ENCODE results near the gene DELE1. TPM values are rescaled to one million over a fixed set of nuclear protein-coding genes. Genes with fewer than 3 reads are reported as not detected.
"Not testable (repeated sequence)": the region's sequence is repeated elsewhere in the genome, so short reads cannot be mapped to it uniquely, and the experiment has no call there.

DELE1 gene
- total and polyA plus RNA-seq, 8 donors, result 27.7 to 45.6 (median 34.2) TPM

DNA sequence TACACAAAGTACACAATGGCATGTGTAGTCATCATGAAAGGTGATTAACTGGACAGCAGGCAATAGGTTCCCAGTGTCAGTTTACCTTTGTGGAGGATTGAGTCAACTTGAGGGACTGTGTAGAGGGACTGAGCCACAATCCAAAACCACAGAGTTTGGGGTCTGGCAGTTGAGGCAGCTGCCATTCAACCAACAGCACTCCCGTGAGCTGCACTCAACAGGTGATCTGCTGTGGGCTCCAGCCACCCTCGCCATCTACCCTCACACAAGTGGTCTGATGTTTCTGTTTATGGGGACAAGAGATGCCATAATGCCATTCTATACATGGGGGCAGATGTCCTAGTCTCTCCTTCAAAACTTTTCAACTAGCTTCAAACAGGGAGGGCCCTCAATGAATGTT, 2.9 kb upstream of the DELE1 start:
- intact Hi-C loops (cut with DNase I), result no loop called here
- Histone ChIP-seq H3K27ac (no peak overlapping the region), H3K9me3 (no peaks in the 10 kb centered on the region), H3K4me3 (no peak overlapping the region), H3K4me1 (peaks cover 0 to 6% (median 5%) of the 10 kb centered on the region in 3 donors), H3K36me3 (no peaks in the 10 kb centered on the region), H3K27me3 (no peaks in the 10 kb centered on the region)
- FAIRE-seq, result no peak
- TF ChIP-seq, protein P1, sequence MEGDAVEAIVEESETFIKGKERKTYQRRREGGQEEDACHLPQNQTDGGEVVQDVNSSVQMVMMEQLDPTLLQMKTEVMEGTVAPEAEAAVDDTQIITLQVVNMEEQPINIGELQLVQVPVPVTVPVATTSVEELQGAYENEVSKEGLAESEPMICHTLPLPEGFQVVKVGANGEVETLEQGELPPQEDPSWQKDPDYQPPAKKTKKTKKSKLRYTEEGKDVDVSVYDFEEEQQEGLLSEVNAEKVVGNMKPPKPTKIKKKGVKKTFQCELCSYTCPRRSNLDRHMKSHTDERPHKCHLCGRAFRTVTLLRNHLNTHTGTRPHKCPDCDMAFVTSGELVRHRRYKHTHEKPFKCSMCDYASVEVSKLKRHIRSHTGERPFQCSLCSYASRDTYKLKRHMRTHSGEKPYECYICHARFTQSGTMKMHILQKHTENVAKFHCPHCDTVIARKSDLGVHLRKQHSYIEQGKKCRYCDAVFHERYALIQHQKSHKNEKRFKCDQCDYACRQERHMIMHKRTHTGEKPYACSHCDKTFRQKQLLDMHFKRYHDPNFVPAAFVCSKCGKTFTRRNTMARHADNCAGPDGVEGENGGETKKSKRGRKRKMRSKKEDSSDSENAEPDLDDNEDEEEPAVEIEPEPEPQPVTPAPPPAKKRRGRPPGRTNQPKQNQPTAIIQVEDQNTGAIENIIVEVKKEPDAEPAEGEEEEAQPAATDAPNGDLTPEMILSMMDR (IDR thresholded peaks at IDR 0.05), result no peak
- no peak for ATAC-seq
- WGBS, 2 donors, result 87 to 91% methylated on average over 2 of the region's 2 CpGs
- no peak for DNase-seq

DNA sequence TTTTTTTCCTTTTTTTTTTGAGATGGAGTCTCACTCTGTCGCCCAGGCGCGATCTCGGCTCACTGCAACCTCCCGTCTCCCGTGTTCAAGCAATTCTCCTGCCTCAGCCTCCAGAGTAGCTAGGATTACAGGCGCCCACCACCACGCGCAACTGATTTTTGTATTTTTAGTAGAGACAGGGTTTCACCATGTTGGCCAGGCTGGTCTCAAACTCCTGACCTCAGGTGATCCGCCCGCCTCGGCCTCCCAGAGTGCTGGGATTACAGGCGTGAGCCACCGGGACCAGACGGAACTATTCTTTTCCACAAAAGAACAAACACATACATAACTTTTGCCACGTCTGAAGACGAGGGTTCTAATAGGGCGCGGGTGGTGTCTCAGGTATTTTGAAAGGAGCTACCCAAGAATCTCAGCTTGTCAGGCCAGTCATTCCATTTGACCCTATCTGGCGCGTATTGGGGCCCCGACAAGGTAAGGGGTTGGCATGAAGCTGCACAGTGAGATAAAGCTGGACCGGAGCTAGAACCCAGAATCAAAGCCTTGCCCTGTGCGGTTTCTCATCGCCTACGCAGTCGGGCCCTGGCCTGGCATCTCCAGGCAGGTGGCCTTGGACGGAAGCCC, 734 bp upstream of the DELE1 start:
- H3K4me1 ChIP-seq; ATAC-seq; intact Hi-C loops (cut with DNase I); FAIRE-seq; H3K27me3 ChIP-seq; H3K9me3 ChIP-seq: not testable (repeated sequence)
- peaks cover 0 to 11% (median 0%) of the 10 kb centered on the region in 3 donors for H3K36me3 ChIP-seq
- H3K27ac ChIP-seq, result peak overlapping the region; percentile 88 to 98 (median 92)
- WGBS, 2 donors, result 54 to 56% methylated on average over 28 of the region's 28 CpGs
- peak overlapping the region; percentile 42 to 70 (median 64) for H3K4me3 ChIP-seq
- DNase-seq, result peak in 1 of 6 donors; percentile 7

DNA sequence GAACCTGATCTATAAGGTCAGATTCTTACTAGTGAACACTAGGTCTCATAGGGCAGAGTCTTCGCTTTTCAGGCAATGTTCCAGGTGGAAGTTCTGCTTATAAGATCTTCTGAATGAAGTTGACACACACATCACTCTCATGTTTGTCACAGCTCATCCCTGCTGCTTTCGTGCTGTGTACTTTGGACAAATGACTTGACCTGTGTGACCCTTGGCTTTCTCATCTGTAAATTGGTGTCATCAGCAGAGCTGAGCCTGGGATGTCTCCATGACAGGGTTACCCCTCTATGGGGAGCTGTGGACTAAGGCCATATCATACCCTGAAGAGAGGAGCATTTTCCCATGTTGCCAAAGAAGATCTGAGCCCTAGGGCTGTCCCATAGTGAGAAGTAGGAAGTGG, 2.8 kb downstream of the DELE1 start:
- intact Hi-C loops (cut with DNase I), result no loop called here
- Histone ChIP-seq H3K27me3 (no peaks in the 10 kb centered on the region), H3K36me3 (peaks cover 0 to 44% (median 22%) of the 10 kb centered on the region in 3 donors), H3K4me1 (peaks cover 0 to 6% (median 5%) of the 10 kb centered on the region in 3 donors), H3K4me3 (no peak overlapping the region), H3K27ac (no peak overlapping the region), H3K9me3 (no peaks in the 10 kb centered on the region)
- ATAC-seq (no peak), FAIRE-seq (no peak), DNase-seq (no peak)
- 81 to 87% methylated on average over 2 of the region's 2 CpGs for WGBS, 2 donors
- TF ChIP-seq, protein P1 (IDR thresholded peaks at IDR 0.05), result no peak

DNA sequence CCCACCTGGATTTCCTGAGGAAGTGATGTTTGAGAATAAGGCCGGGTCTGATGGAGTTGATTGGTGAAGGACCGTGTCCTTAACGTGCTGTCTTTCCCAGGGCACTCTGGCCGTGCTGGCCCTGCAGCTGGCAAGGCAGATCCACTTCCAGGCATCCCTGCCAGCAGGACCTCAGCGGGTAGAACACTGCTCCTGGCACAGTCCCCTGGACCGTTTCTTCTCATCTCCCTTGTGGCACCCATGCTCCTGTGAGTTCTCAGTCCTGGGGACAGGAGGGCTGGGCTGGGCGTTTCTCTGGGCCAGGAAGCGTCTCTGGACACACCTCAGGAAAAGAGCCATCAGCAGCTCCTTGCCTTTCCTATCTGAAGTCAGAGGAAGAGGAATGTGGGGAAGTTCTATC, 4.4 kb downstream of the DELE1 start:
- H3K36me3 ChIP-seq, result peaks cover 0 to 54% (median 28%) of the 10 kb centered on the region in 3 donors
- WGBS, 2 donors, result 82 to 86% methylated on average over 8 of the region's 8 CpGs
- no peak overlapping the region for H3K4me3 ChIP-seq
- no peak for ATAC-seq
- no peak for FAIRE-seq
- H3K4me1 ChIP-seq, result peaks cover 0 to 6% (median 5%) of the 10 kb centered on the region in 3 donors
- intact Hi-C loops (cut with DNase I), result no loop called here
- H3K27me3 ChIP-seq, result no peaks in the 10 kb centered on the region
- H3K9me3 ChIP-seq, result no peaks in the 10 kb centered on the region
- no peak overlapping the region for H3K27ac ChIP-seq
- TF ChIP-seq, protein P1 (IDR thresholded peaks at IDR 0.05), result no peak
- no peak for DNase-seq

DNA sequence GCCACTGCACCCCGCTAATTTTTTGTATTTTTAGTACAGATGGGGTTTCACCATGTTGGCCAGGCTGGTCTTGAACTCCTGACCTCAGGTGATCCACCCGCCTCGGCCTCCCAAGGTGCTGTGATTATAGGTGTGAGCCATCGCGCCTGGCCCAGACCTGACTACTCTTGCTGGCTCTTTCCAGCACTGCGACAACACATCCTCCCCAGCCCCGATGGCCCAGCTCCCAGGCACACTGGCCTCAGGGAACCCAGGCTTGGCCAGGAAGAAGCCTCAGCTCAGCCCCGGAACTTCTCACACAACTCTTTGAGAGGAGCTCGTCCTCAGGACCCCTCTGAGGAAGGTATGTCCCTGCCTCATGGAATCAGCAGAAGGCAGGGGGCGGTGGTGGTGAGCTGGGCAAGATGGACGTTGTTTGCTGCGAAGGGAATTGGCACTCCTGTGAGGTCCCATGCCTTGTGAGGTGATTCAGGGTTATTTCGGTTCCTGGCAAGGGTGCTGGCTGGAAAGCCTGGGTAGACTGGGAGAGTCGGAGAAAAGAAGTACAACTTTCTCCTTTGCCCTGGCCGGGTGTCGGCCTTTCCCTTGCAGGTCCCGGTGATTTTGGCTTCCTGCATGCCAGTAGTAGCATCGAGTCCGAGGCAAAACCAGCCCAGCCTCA, 5.9 kb downstream of the DELE1 start:
- 93 to 94% methylated on average over 19 of the region's 19 CpGs for WGBS, 2 donors
- Histone ChIP-seq H3K4me3 (no peak overlapping the region), H3K27ac (no peak overlapping the region), H3K27me3 (no peaks in the 10 kb centered on the region), H3K36me3 (peaks cover 0 to 62% (median 28%) of the 10 kb centered on the region in 3 donors), H3K4me1 (peaks cover 0 to 2% (median under 1%) of the 10 kb centered on the region in 3 donors), H3K9me3 (no peaks in the 10 kb centered on the region)
- intact Hi-C loops (cut with DNase I), result no loop called here
- TF ChIP-seq, protein P1 (IDR thresholded peaks at IDR 0.05), result no peak
- FAIRE-seq (no peak), ATAC-seq (no peak), DNase-seq (no peak)

Measured in pancreas (tissue), 10 donors.